B cell (primary cell): ENCODE data around the gene CFLAR. TPM values are rescaled to one million over a fixed set of nuclear protein-coding genes. Genes with fewer than 3 reads are reported as not detected.

Experiments used
- ATAC-seq: fragments of 200-7000 bp; cut with Tn5 transposase; one replicate; pipeline ENCODE4 v1.10.0; 2021; ENCODE audit warnings: low read depth, mild to moderate bottlenecking, moderate number of reproducible peaks, moderate library complexity
- CTCF ChIA-PET: fragments of 350-600 bp; sonication (Branson Sonifier 250); formaldehyde crosslinking; loops from one replicate; lab custom pipeline; 2021; ENCODE audit warnings: antibody characterized with exemption, inconsistent platforms; lab: Charles Lee
- POLR2A ChIA-PET: fragments of 350-600 bp; sonication (Branson Sonifier 250); formaldehyde crosslinking; loops from one replicate; lab custom pipeline; 2021; ENCODE audit warnings: antibody characterized with exemption; lab: Charles Lee
- DNase-seq: peaks from one replicate; pipeline ENCODE4 v3.0.0; 2013
- H2AFZ ChIP-seq: 2 replicates; pipeline ENCODE4 v1.6.1; 2012; ENCODE audit warnings: mild to moderate bottlenecking, low read depth, low read length; ENCODE audit not compliant: insufficient read depth, poor library complexity, severe bottlenecking
- H3K27ac ChIP-seq, 2 donors: 1 replicate in 1 of 2; 2 replicates in 1 of 2; pipeline ENCODE4 v1.5.1; 2012 to 2013; ENCODE audit warnings: low read length in 2 of 2, mild to moderate bottlenecking in 2 of 2, moderate library complexity in 1 of 2
- H3K27me3 ChIP-seq, 4 experiments: fragments of 200-600 bp in 1 of 4; sonication (generic) in 1 of 4; replicated peaks in 1 of 4; 1 replicate in 2 of 4; 2 replicates in 2 of 4; pipeline versions ENCODE4 v1.6.1 to v1.7.0; 2013 to 2016; ENCODE audit warnings: low read length in 3 of 4, mild to moderate bottlenecking in 2 of 4, mixed read lengths in 1 of 4, moderate library complexity in 1 of 4; ENCODE audit not compliant: insufficient read depth in 4 of 4, control insufficient read depth in 3 of 4; ENCODE audit errors: control extremely low read depth in 1 of 4
- H3K36me3 ChIP-seq, 2 experiments: replicated peaks in 1 of 2; 1 replicate in 1 of 2; 2 replicates in 1 of 2; pipeline versions ENCODE4 v1.6.1 to v1.7.1; 2013; ENCODE audit warnings: low read length in 1 of 2; ENCODE audit not compliant: insufficient read depth in 2 of 2, control insufficient read depth in 1 of 2; ENCODE audit errors: control extremely low read depth in 1 of 2, extremely low read depth in 1 of 2
- H3K4me1 ChIP-seq, 2 donors: fragments of 200-600 bp in 1 of 2; sonication (generic) in 1 of 2; 1 replicate in 1 of 2; 2 replicates in 1 of 2; pipeline versions ENCODE4 v1.5.1 to v1.6.1; 2013 to 2017; ENCODE audit warnings: low read length in 2 of 2; ENCODE audit not compliant: control insufficient read depth in 2 of 2, insufficient read depth in 2 of 2
- H3K4me2 ChIP-seq: replicated peaks from 2 replicates; pipeline ENCODE3; 2012; ENCODE audit warnings: mild to moderate bottlenecking, low read depth, low read length; ENCODE audit not compliant: poor library complexity, severe bottlenecking
- H3K4me3 ChIP-seq, 5 experiments: fragments of 200-600 bp in 1 of 5; sonication (generic) in 1 of 5; 1 replicate in 3 of 5; 2 replicates in 2 of 5; pipeline versions ENCODE4 v1.5.1 to v1.7.0; 2011 to 2016; ENCODE audit warnings: low read length in 4 of 5, mild to moderate bottlenecking in 4 of 5, low read depth in 2 of 5, control low read depth in 1 of 5, moderate library complexity in 1 of 5; ENCODE audit not compliant: insufficient read depth in 1 of 5; ENCODE audit errors: control extremely low read depth in 1 of 5, extremely low read depth in 1 of 5
- H3K79me2 ChIP-seq: fragments of 200-600 bp; sonication (generic); one replicate; pipeline ENCODE4 v1.6.0; 2016; ENCODE audit warnings: low read length; ENCODE audit not compliant: control insufficient read depth, insufficient read depth
- H3K9ac ChIP-seq: fragments of 200-600 bp; sonication (generic); 2 replicates; pipeline ENCODE4 v1.6.1; 2017; ENCODE audit warnings: mild to moderate bottlenecking, low read length, moderate library complexity
- H3K9me3 ChIP-seq, 3 donors: one replicate each; pipeline versions ENCODE4 v1.6.1 to v1.7.1; 2013; ENCODE audit warnings: low read length in 2 of 3; ENCODE audit not compliant: control insufficient read depth in 2 of 3, insufficient read depth in 1 of 3; ENCODE audit errors: control extremely low read depth in 1 of 3
- H4K20me1 ChIP-seq: 2 replicates; pipeline ENCODE4 v1.6.0; 2012; ENCODE audit warnings: mild to moderate bottlenecking, low read length; ENCODE audit not compliant: insufficient read depth, control insufficient read depth, poor library complexity, severe bottlenecking
- H3K27ac Mint-ChIP-seq: one replicate; pipeline ENCODE4 v1.8.0; 2021; ENCODE audit warnings: mixed read lengths
- H3K27me3 Mint-ChIP-seq: one replicate; pipeline ENCODE4 v1.8.0; 2021; ENCODE audit warnings: mixed read lengths
- H3K4me1 Mint-ChIP-seq: one replicate; pipeline ENCODE4 v1.8.0; 2021; ENCODE audit warnings: mixed read lengths
- H3K4me3 Mint-ChIP-seq: one replicate; pipeline ENCODE4 v1.8.0; 2021; ENCODE audit warnings: mixed read lengths
- H3K9me3 Mint-ChIP-seq: one replicate; pipeline ENCODE4 v1.8.0; 2022; ENCODE audit warnings: mixed read lengths; ENCODE audit not compliant: insufficient read depth
- CTCF ChIP-seq: fragments of 200-600 bp; IDR thresholded peaks from one replicate; pipeline ENCODE4 v1.8.0; 2022; ENCODE audit warnings: antibody characterized with exemption, mild to moderate bottlenecking
- EZH2 ChIP-seq: IDR thresholded peaks from 2 replicates; pipeline ENCODE4 v1.6.1; 2012; ENCODE audit warnings: borderline replicate concordance, low read depth, mild to moderate bottlenecking, moderate library complexity, low read length; ENCODE audit not compliant: insufficient read depth, poor library complexity, severe bottlenecking
- WGBS: methylation state at CpG from one replicate; pipeline ENCODE4 v1.1.5; 2013; ENCODE audit warnings: missing lambda C conversion rate; ENCODE audit not compliant: insufficient coverage; 5-methylcytosine and 5-hydroxymethylcytosine counted together
- intact Hi-C: fragments of 100-400 bp; cut with micrococcal nuclease; formaldehyde crosslinking; loops from one replicate; pipeline ENCODE4 v1.10.0; 2022
- polyA plus RNA-seq: library from polyadenylated mRNA; depleted of rRNA; stranded (reverse); fragments of >200 nt; gene quantifications from 2 replicates; pipeline ENCODE4 v1.2.3, GENCODE V29; 2012
- total RNA-seq, 2 donors: library from RNA; stranded (reverse); fragments of 120-200 nt in 1 of 2; gene quantifications; 1 replicate in 1 of 2; 2 replicates in 1 of 2; pipeline versions ENCODE4 v1.2.3 to v1.2.4, GENCODE V29; 2013 to 2022

Gene CFLAR
- total and polyA plus RNA-seq, 2 donors (not counting 1 experiment from before 2014, with no cell fraction given) = 58.4 to 216 TPM

GRCh38 chr2:201110615-201111014, 5.3 kb upstream of the CFLAR start:
- intact Hi-C loops = no loop called here
- no peaks in the 10 kb centered on the region for H3K27me3 ChIP-seq
- no peak overlapping the region for H3K27ac Mint-ChIP-seq
- H3K9me3 ChIP-seq = peaks cover 0 to 4% (median 0%) of the 10 kb centered on the region in 3 donors
- H3K36me3 ChIP-seq = peaks cover 2 to 5% of the 10 kb centered on the region in 2 experiments
- no peak overlapping the region for H3K27ac ChIP-seq
- TF ChIP-seq CTCF (no peak), EZH2 (no peak)
- H3K9ac ChIP-seq = no peak overlapping the region
- no peak overlapping the region for H2AFZ ChIP-seq
- peaks cover 14 to 18% of the 10 kb centered on the region in 2 donors for H3K4me1 ChIP-seq
- H3K9me3 Mint-ChIP-seq = no peaks in the 10 kb centered on the region
- ChIA-PET POLR2A (no interaction called here), CTCF (interaction anchor here (1.4 kb wide), 1 partner anchor 22 kb away, joined by 4 read pairs; no protein-coding TSS in a partner anchor)
- H4K20me1 ChIP-seq = no peaks in the 10 kb centered on the region
- H3K4me1 Mint-ChIP-seq = peaks cover 24% of the 10 kb centered on the region
- ATAC-seq (no peak), DNase-seq (no peak)
- H3K4me2 ChIP-seq = no peak overlapping the region
- H3K79me2 ChIP-seq = peaks cover 22% of the 10 kb centered on the region
- no peak overlapping the region for H3K4me3 Mint-ChIP-seq
- H3K4me3 ChIP-seq = no peak overlapping the region
- H3K27me3 Mint-ChIP-seq = no peaks in the 10 kb centered on the region

- no peaks in the 10 kb centered on the region for H4K20me1 ChIP-seq
- H3K27me3 Mint-ChIP-seq = no peaks in the 10 kb centered on the region
- no peak overlapping the region for H3K9ac ChIP-seq
- WGBS = 100% methylated on average over 3 of the region's 3 CpGs
- no peaks in the 10 kb centered on the region for H3K27me3 ChIP-seq
- H3K4me2 ChIP-seq = no peak overlapping the region
- H3K4me1 ChIP-seq = peaks cover 14 to 20% of the 10 kb centered on the region in 2 donors
- peaks cover 24% of the 10 kb centered on the region for H3K79me2 ChIP-seq
- H3K27ac ChIP-seq = no peak overlapping the region
- H3K36me3 ChIP-seq = peaks cover 2 to 3% of the 10 kb centered on the region in 2 experiments
- no peak overlapping the region for H2AFZ ChIP-seq
- TF ChIP-seq EZH2 = no peak
- TF ChIP-seq CTCF = no peak
- POLR2A ChIA-PET = interaction anchor here (0.7 kb wide), 1 partner anchor 267 kb away, joined by 6 read pairs; no protein-coding TSS in a partner anchor
- no peak for DNase-seq
- no peak for ATAC-seq
- H3K9me3 ChIP-seq = peaks cover 0 to 5% (median 0%) of the 10 kb centered on the region in 3 donors
- no peak overlapping the region for H3K4me3 ChIP-seq
- CTCF ChIA-PET = interaction anchor here (1.4 kb wide), 1 partner anchor 121 kb away, joined by 3 read pairs; no protein-coding TSS in a partner anchor
- no peaks in the 10 kb centered on the region for H3K9me3 Mint-ChIP-seq
- H3K27ac Mint-ChIP-seq = no peak overlapping the region
- H3K4me3 Mint-ChIP-seq = no peak overlapping the region
- intact Hi-C loops = no loop called here
- peaks cover 28% of the 10 kb centered on the region for H3K4me1 Mint-ChIP-seq
These were observed 4.9 kb upstream of the CFLAR start for GRCh38 chr2:201111096-201111495.
